Neural progenitor cell (in vitro differentiated cells): Measurements from ENCODE around the gene SYNJ2. TPM values are rescaled to one million over a fixed set of nuclear protein-coding genes. Genes with fewer than 3 reads are reported as not detected.
A peak's percentile ranks its signal among the peaks of the same experiment; 100 is the strongest.

ENCODE experiments used
- DNase-seq: peaks from one replicate; pipeline ENCODE4 v3.0.0-alpha.2; 2016; ENCODE audit warnings: low spot score
- H2AFZ ChIP-seq: fragments of 200-600 bp; sonication (generic); replicated peaks from 2 replicates; pipeline ENCODE4 v1.6.1; 2016; ENCODE audit warnings: antibody characterized with exemption
- H3F3A ChIP-seq: fragments of 200-600 bp; sonication (generic); 2 replicates; pipeline ENCODE4 v1.6.1; 2016; ENCODE audit warnings: antibody characterized with exemption, low read depth
- H3K27ac ChIP-seq: fragments of 200-600 bp; sonication (generic); 2 replicates; pipeline ENCODE4 v1.5.1; 2016; ENCODE audit warnings: mild to moderate bottlenecking
- H3K27me3 ChIP-seq: fragments of 200-600 bp; sonication (generic); 2 replicates; pipeline ENCODE4 v1.6.1; 2016; ENCODE audit warnings: mild to moderate bottlenecking, moderate library complexity
- H3K36me3 ChIP-seq: fragments of 200-600 bp; sonication (generic); 2 replicates; pipeline ENCODE4 v1.5.1; 2016
- H3K4me1 ChIP-seq: fragments of 200-600 bp; sonication (generic); 2 replicates; pipeline ENCODE4 v1.6.1; 2016; ENCODE audit warnings: mixed run types
- H3K4me2 ChIP-seq: fragments of 200-600 bp; sonication (generic); 2 replicates; pipeline ENCODE4 v1.6.1; 2016
- H3K4me3 ChIP-seq: fragments of 200-600 bp; sonication (generic); 2 replicates; pipeline ENCODE4 v1.5.1; 2016
- H3K79me2 ChIP-seq: fragments of 200-600 bp; sonication (generic); 2 replicates; pipeline ENCODE4 v1.6.1; 2016; ENCODE audit warnings: low read depth
- H3K9ac ChIP-seq: fragments of 200-600 bp; sonication (generic); 2 replicates; pipeline ENCODE4 v1.6.1; 2016
- H3K9me3 ChIP-seq: fragments of 200-600 bp; sonication (generic); 2 replicates; pipeline ENCODE4 v1.5.1; 2016; ENCODE audit warnings: low read depth
- H4K20me1 ChIP-seq: fragments of 200-600 bp; sonication (generic); 2 replicates; pipeline ENCODE4 v1.6.1; 2016; ENCODE audit warnings: low read depth
- H3K27ac Mint-ChIP-seq: 3 replicates; pipeline ENCODE4 v1.8.0; 2021; ENCODE audit warnings: mixed read lengths
- H3K27me3 Mint-ChIP-seq: 2 replicates; pipeline ENCODE4 v1.8.0; 2022; ENCODE audit warnings: low read depth, mild to moderate bottlenecking, inconsistent platforms, moderate library complexity, mixed read lengths; ENCODE audit not compliant: insufficient read depth
- H3K36me3 Mint-ChIP-seq: 3 replicates; pipeline ENCODE4 v1.8.0; 2021; ENCODE audit warnings: mixed read lengths
- H3K4me1 Mint-ChIP-seq: 3 replicates; pipeline ENCODE4 v1.8.0; 2021; ENCODE audit warnings: mixed read lengths
- H3K4me3 Mint-ChIP-seq: 3 replicates; pipeline ENCODE4 v1.8.0; 2021; ENCODE audit warnings: mild to moderate bottlenecking, moderate library complexity, mixed read lengths
- H3K9me3 Mint-ChIP-seq: 3 replicates; pipeline ENCODE4 v1.8.0; 2020; ENCODE audit warnings: mixed read lengths
- CTCF ChIP-seq: fragments of 200-600 bp; sonication (generic); IDR thresholded peaks from 2 replicates; pipeline ENCODE4 v1.5.1; 2017; ENCODE audit warnings: antibody characterized with exemption, mild to moderate bottlenecking
- EZH2 ChIP-seq: fragments of 200-600 bp; sonication (generic); IDR thresholded peaks from 2 replicates; pipeline ENCODE4 v1.6.1; 2017; ENCODE audit warnings: antibody characterized with exemption, mild to moderate bottlenecking, moderate library complexity
- EZH2phosphoT487 ChIP-seq: fragments of 200-600 bp; sonication (generic); IDR thresholded peaks from 2 replicates; pipeline ENCODE4 v1.6.1; 2017; ENCODE audit warnings: antibody characterized with exemption
- total RNA-seq: library from RNA; depleted of rRNA; stranded (reverse); fragments of >200 nt; gene quantifications from 2 replicates; pipeline ENCODE4 v1.2.3, GENCODE V29; 2015; ENCODE audit warnings: low replicate concordance

Gene SYNJ2
- total RNA-seq, 1 donor from 2014 or later: 4.8 TPM

GRCh38 chr6:158022749-158023596 lies 41.3 kb downstream of the SYNJ2 start:
- H3K36me3 ChIP-seq: no peaks in the 10 kb centered on the region
- H3K27me3 ChIP-seq: no peaks in the 10 kb centered on the region
- Mint-ChIP-seq H3K27ac (peak overlapping the region; percentile 33), H3K9me3 (no peaks in the 10 kb centered on the region), H3K36me3 (no peaks in the 10 kb centered on the region), H3K4me3 (no peak overlapping the region), H3K4me1 (peaks cover 23% of the 10 kb centered on the region), H3K27me3 (peaks cover 4% of the 10 kb centered on the region)
- no peak overlapping the region for H3K4me3 ChIP-seq
- H3K9me3 ChIP-seq: no peaks in the 10 kb centered on the region
- H3K79me2 ChIP-seq: no peaks in the 10 kb centered on the region
- H3F3A ChIP-seq: no peaks in the 10 kb centered on the region
- TF ChIP-seq EZH2phosphoT487: no peak
- no peak for TF ChIP-seq EZH2
- TF ChIP-seq CTCF: no peak
- H3K9ac ChIP-seq: no peak overlapping the region
- no peak for DNase-seq
- H4K20me1 ChIP-seq: no peaks in the 10 kb centered on the region
- H3K4me2 ChIP-seq: no peak overlapping the region
- H3K27ac ChIP-seq: no peak overlapping the region
- no peak overlapping the region for H2AFZ ChIP-seq
- H3K4me1 ChIP-seq: no peaks in the 10 kb centered on the region

GRCh38 chr6:158023597-158023939 lies 41.9 kb downstream of the SYNJ2 start:
- Mint-ChIP-seq H3K4me1 (peaks cover 24% of the 10 kb centered on the region), H3K9me3 (no peaks in the 10 kb centered on the region), H3K4me3 (no peak overlapping the region), H3K27ac (no peak overlapping the region), H3K27me3 (peaks cover 4% of the 10 kb centered on the region), H3K36me3 (no peaks in the 10 kb centered on the region)
- no peak overlapping the region for H3K4me2 ChIP-seq
- no peaks in the 10 kb centered on the region for H3K9me3 ChIP-seq
- TF ChIP-seq CTCF: no peak
- TF ChIP-seq EZH2: no peak
- TF ChIP-seq EZH2phosphoT487: no peak
- H3K4me3 ChIP-seq: no peak overlapping the region
- H3K27ac ChIP-seq: no peak overlapping the region
- H2AFZ ChIP-seq: no peak overlapping the region
- no peaks in the 10 kb centered on the region for H3F3A ChIP-seq
- no peaks in the 10 kb centered on the region for H3K79me2 ChIP-seq
- no peaks in the 10 kb centered on the region for H4K20me1 ChIP-seq
- no peak overlapping the region for H3K9ac ChIP-seq
- no peaks in the 10 kb centered on the region for H3K4me1 ChIP-seq
- H3K27me3 ChIP-seq: no peaks in the 10 kb centered on the region
- no peak for DNase-seq
- no peaks in the 10 kb centered on the region for H3K36me3 ChIP-seq

- no peak overlapping the region for H3K27ac ChIP-seq
These were observed 43.1 kb downstream of the SYNJ2 start for GRCh38 chr6:158024566-158025297.

More at GRCh38 chr6:158024566-158025297, 43.1 kb downstream of the SYNJ2 start:
- Mint-ChIP-seq H3K27me3 (peaks cover 4% of the 10 kb centered on the region), H3K4me3 (no peak overlapping the region), H3K4me1 (peaks cover 24% of the 10 kb centered on the region), H3K27ac (no peak overlapping the region), H3K36me3 (no peaks in the 10 kb centered on the region), H3K9me3 (no peaks in the 10 kb centered on the region)
- Histone ChIP-seq H3F3A (no peaks in the 10 kb centered on the region), H3K79me2 (no peaks in the 10 kb centered on the region), H3K4me2 (no peak overlapping the region), H3K9me3 (no peaks in the 10 kb centered on the region), H4K20me1 (no peaks in the 10 kb centered on the region), H3K9ac (no peak overlapping the region), H3K27me3 (no peaks in the 10 kb centered on the region), H2AFZ (no peak overlapping the region), H3K36me3 (no peaks in the 10 kb centered on the region), H3K4me1 (no peaks in the 10 kb centered on the region), H3K4me3 (no peak overlapping the region)
- TF ChIP-seq EZH2phosphoT487 (no peak), EZH2 (no peak), CTCF (no peak)
- no peak for DNase-seq
